GM19043 (cell line): ENCODE measurements around the gene CLDN19.
"Not testable (repeated sequence)": the region's sequence is repeated elsewhere in the genome, so short reads cannot be mapped to it uniquely, and the experiment has no call there.

Experiments used
- ATAC-seq: cut with Tn5 transposase; IDR thresholded peaks from one replicate; pipeline ENCODE4 v1.9.1; 2021; ENCODE audit warnings: low read depth; ENCODE audit not compliant: unreplicated experiment

CLDN19 gene

GRCh38 chr1:42741706-42742105 lies 1.7 kb upstream of the CLDN19 start:
- no peak for ATAC-seq

GRCh38 chr1:42740851-42741580 lies 980 bp upstream of the CLDN19 start:
- no peak for ATAC-seq

- no peak for ATAC-seq
Measured at GRCh38 chr1:42738678-42739226, 1.3 kb downstream of the CLDN19 start.

- ATAC-seq, result no peak
Measured at GRCh38 chr1:42737986-42738677, 1.9 kb downstream of the CLDN19 start.

- ATAC-seq, result no peak
Measured at GRCh38 chr1:42737257-42737656, 2.8 kb downstream of the CLDN19 start.

- ATAC-seq, result no peak
Measured at GRCh38 chr1:42736571-42737200, 3.4 kb downstream of the CLDN19 start.

GRCh38 chr1:42736152-42736551 lies 3.9 kb downstream of the CLDN19 start:
- no peak for ATAC-seq

- no peak for ATAC-seq
Measured at GRCh38 chr1:42735477-42736105, 4.4 kb downstream of the CLDN19 start.

GRCh38 chr1:42735056-42735455 lies 5.0 kb downstream of the CLDN19 start:
- no peak for ATAC-seq

GRCh38 chr1:42734201-42735035 lies 5.6 kb downstream of the CLDN19 start:
- no peak for ATAC-seq

- no peak for ATAC-seq
Measured at GRCh38 chr1:42733415-42734200, 6.4 kb downstream of the CLDN19 start.

- no peak for ATAC-seq
Measured at GRCh38 chr1:42732126-42732680, 7.8 kb downstream of the CLDN19 start.

- ATAC-seq, result no peak
Measured at GRCh38 chr1:42731585-42731984, 8.5 kb downstream of the CLDN19 start.

- ATAC-seq, result no peak
Measured at GRCh38 chr1:42730988-42731387, 9.0 kb downstream of the CLDN19 start.

- ATAC-seq, result no peak
Measured at GRCh38 chr1:42730002-42730401, 10.0 kb downstream of the CLDN19 start.

GRCh38 chr1:42725820-42726219 lies 14.2 kb downstream of the CLDN19 start:
- ATAC-seq, result not testable (repeated sequence)

- no peak for ATAC-seq
Measured at GRCh38 chr1:42723511-42723910, 16.5 kb downstream of the CLDN19 start.

GRCh38 chr1:42722403-42722802 lies 17.6 kb downstream of the CLDN19 start:
- ATAC-seq, result not testable (repeated sequence)

GRCh38 chr1:42721926-42722325 lies 18.1 kb downstream of the CLDN19 start:
- ATAC-seq, result no peak
